Measurements from ENCODE around the gene DMKN. TPM values are rescaled to one million over a fixed set of nuclear protein-coding genes. Genes with fewer than 3 reads are reported as not detected.

DMKN gene
- total and polyA plus RNA-seq, 2 of the 8 experiments (the other 6 are each of a cell fraction or from before 2014, with no cell fraction given): 290 to 330 TPM

GRCh38 chr19:35509018-35509652 lies 4.3 kb downstream of the DMKN start (continued):
- no peak for TF ChIP-seq MAFK (IDR thresholded peaks at IDR 0.05; ENCODE audit: low read depth, low read length)
- no peak; a peak in 1 of 3 replicates for TF ChIP-seq POLR2A (IDR thresholded peaks at IDR 0.05; ENCODE audit: control extremely low read depth in 1 of 2, low read depth in 2 of 2, low read length in 2 of 2)
- no peak for TF ChIP-seq CTCF (IDR thresholded peaks at IDR 0.05; ENCODE audit: control extremely low read depth in 1 of 3, insufficient read depth in 1 of 3, low read depth in 1 of 3, low read length in 3 of 3)
- TF ChIP-seq MAX (IDR thresholded peaks at IDR 0.05): peak; percentile 94
- no peak for TF ChIP-seq CHD2 (IDR thresholded peaks at IDR 0.05; ENCODE audit: low read length)
- TF ChIP-seq POLR2AphosphoS5 (IDR thresholded peaks at IDR 0.05; ENCODE audit: low read depth, low read length): no peak; the same call in none of the 2 replicates
- peak; percentile 93 for TF ChIP-seq E2F6 (IDR thresholded peaks at IDR 0.05)
- peak; percentile 72 for TF ChIP-seq SAP30 (IDR thresholded peaks at IDR 0.05; ENCODE audit: insufficient read depth, insufficient replicate concordance, low read length)
- TF ChIP-seq RAD21 (IDR thresholded peaks at IDR 0.05 in 1 of 2, conservative IDR thresholded peaks at IDR 0.05 in 1 of 2; ENCODE audit: low read depth in 2 of 2, low read length in 2 of 2): no peak
- TF ChIP-seq TEAD4 (IDR thresholded peaks at IDR 0.05; ENCODE audit: low read depth, low read length): no peak
- no peak for TF ChIP-seq EGR1 (IDR thresholded peaks at IDR 0.05; ENCODE audit: borderline replicate concordance, low read depth, low read length)
- no peak for TF ChIP-seq RFX5 (IDR thresholded peaks at IDR 0.05; ENCODE audit: borderline replicate concordance, low read depth, low read length)

All from H1 (cell line).